ENCODE measurements around the gene MGAT1. TPM values are rescaled to one million over a fixed set of nuclear protein-coding genes. Genes with fewer than 3 reads are reported as not detected.

Gene MGAT1
- total RNA-seq, 5 donors from 2014 or later (not counting 1 experiment from before 2014, with no cell fraction given), result 83.1 to 198 (median 145) TPM

DNA sequence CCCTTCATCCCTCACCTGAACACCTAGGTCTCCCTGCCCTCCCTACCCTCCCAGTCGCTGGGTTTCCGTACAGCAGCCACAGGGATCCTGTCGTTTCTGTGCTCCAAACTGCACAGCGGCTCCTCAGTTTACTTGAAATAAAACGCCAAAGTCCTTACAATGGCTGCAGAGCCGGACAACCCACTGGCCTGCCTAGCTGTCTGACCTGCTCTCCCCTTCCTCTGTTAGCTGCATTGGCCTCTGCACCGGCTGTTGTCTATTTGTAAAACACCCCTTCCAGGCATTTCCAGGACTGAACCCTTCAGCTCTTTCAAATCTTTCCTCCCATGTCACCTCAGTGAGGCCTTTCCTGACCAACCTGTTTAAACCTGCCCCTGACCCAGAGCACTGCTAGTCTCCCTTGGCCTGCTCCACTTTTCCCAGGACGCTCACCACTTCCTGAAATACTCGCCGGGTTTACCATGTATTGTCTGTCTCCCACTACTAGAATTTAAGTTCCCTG lies 9.1 kb upstream of the MGAT1 start:
- Histone ChIP-seq H3K4me3 (ENCODE audit: control insufficient read depth in 1 of 2, extremely low read depth in 1 of 2, low read length in 1 of 2) (peak overlapping the region in 1 of 2 donors; percentile 81), H3K27ac (ENCODE audit: low read length) (peak overlapping the region; percentile 88), H3K9me3 (no peaks in the 10 kb centered on the region), H3K27me3 (replicated peaks in 1 of 2; ENCODE audit: control insufficient read depth in 2 of 2, extremely low read depth in 1 of 2, insufficient read depth in 2 of 2, low read length in 1 of 2) (no peaks in the 10 kb centered on the region), H3K4me1 (ENCODE audit: control insufficient read depth in 1 of 2, extremely low read depth in 1 of 2, insufficient read depth in 2 of 2, low read length in 2 of 2) (peaks cover 44 to 49% of the 10 kb centered on the region in 2 experiments), H3K36me3 (ENCODE audit: control insufficient read depth in 2 of 2, extremely low read depth in 1 of 2, insufficient read depth in 1 of 2, low read length in 1 of 2) (no peaks in the 10 kb centered on the region)
- peak overlapping the region; percentile 95 to 97 for H3K27ac Mint-ChIP-seq
- WGBS (ENCODE audit: insufficient coverage), result 92% methylated on average over 7 of the region's 10 CpGs
- H3K9me3 Mint-ChIP-seq, result no peaks in the 10 kb centered on the region
- POLR2A ChIA-PET, result interaction anchor here in 1 of 2 donors (0.5 to 1.9 kb wide), 2 partner anchors 19 to 335 kb away, joined by 3 to 7 read pairs; no protein-coding TSS in a partner anchor
- peak overlapping the region; percentile 81 to 86 (median 83) for H3K4me3 Mint-ChIP-seq
- no peaks in the 10 kb centered on the region for H3K27me3 Mint-ChIP-seq
- DNase-seq (no peak), ATAC-seq (replicated peaks in 1 of 4) (no peak)
- H3K36me3 Mint-ChIP-seq, result no peaks in the 10 kb centered on the region
- peaks cover 64 to 77% (median 71%) of the 10 kb centered on the region in 3 donors for H3K4me1 Mint-ChIP-seq
- CTCF ChIA-PET, result interaction anchor here in 1 of 2 donors (1.3 kb wide), 1 partner anchor 19 kb away, joined by 4 read pairs; no protein-coding TSS in a partner anchor

DNA sequence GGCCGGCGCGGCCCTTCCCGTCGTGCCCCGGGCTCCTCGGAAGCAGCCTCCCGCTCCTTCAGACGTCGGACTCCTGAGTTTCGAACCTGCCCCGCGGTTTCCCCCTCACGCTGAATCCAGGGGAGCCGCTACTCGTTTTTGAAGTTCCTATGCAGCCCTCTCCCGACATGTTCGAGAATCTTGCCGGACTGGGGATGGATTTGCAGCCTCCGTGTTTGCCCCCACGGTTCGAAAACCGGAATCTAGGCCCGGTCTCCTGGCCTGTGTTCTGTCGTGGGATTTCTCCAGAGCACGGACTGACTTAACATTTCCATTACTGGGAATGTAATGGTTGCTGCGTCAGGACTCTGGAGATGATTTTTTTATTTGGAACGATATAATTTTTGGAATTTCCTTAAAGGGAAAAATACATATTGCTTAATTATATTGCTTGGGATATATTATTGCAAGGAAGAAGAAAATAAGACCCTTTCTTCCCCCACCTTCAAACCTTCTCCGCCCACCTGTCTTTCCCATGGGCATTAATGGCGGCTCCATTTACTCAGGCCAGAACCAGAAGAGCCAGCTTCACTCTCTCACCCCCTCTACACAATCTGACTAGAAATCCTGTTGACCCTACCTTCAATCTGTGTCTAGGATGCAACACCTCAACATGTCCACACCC lies 8.5 kb upstream of the MGAT1 start:
- H3K9me3 ChIP-seq, result no peaks in the 10 kb centered on the region
- CTCF ChIA-PET, result interaction anchor here (1.0 to 1.3 kb wide), 3 partner anchors 19 to 57 kb away, joined by 3 to 13 read pairs (median 4); no protein-coding TSS in a partner anchor
- ATAC-seq (replicated peaks in 1 of 4) (no peak), DNase-seq (peak in 1 of 35 experiments; percentile 64)
- peak overlapping the region; percentile 95 to 97 for H3K27ac Mint-ChIP-seq
- POLR2A ChIA-PET, result interaction anchor here (0.5 to 1.2 kb wide), 5 partner anchors 19 to 1000 kb away, joined by 3 to 11 read pairs (median 3); no protein-coding TSS in a partner anchor
- no peaks in the 10 kb centered on the region for H3K27me3 Mint-ChIP-seq
- no peaks in the 10 kb centered on the region for H3K27me3 ChIP-seq (replicated peaks in 1 of 2; ENCODE audit: control insufficient read depth in 2 of 2, extremely low read depth in 1 of 2, insufficient read depth in 2 of 2, low read length in 1 of 2)
- peaks cover 43 to 49% of the 10 kb centered on the region in 2 experiments for H3K4me1 ChIP-seq (ENCODE audit: control insufficient read depth in 1 of 2, extremely low read depth in 1 of 2, insufficient read depth in 2 of 2, low read length in 2 of 2)
- peak overlapping the region; percentile 78 to 81 for H3K4me3 ChIP-seq (ENCODE audit: control insufficient read depth in 1 of 2, extremely low read depth in 1 of 2, low read length in 1 of 2)
- WGBS (ENCODE audit: insufficient coverage), result 8% methylated on average over 24 of the region's 30 CpGs
- H3K36me3 Mint-ChIP-seq, result no peaks in the 10 kb centered on the region
- H3K27ac ChIP-seq (ENCODE audit: low read length), result peak overlapping the region; percentile 88
- peaks cover 66 to 79% (median 73%) of the 10 kb centered on the region in 3 donors for H3K4me1 Mint-ChIP-seq
- no peaks in the 10 kb centered on the region for H3K36me3 ChIP-seq (ENCODE audit: control insufficient read depth in 2 of 2, extremely low read depth in 1 of 2, insufficient read depth in 1 of 2, low read length in 1 of 2)
- peak overlapping the region; percentile 81 to 86 (median 83) for H3K4me3 Mint-ChIP-seq
- H3K9me3 Mint-ChIP-seq, result no peaks in the 10 kb centered on the region

GRCh38 chr5:180810210-180810958 lies 7.8 kb upstream of the MGAT1 start:
- peaks cover 70 to 83% (median 79%) of the 10 kb centered on the region in 3 donors for H3K4me1 Mint-ChIP-seq
- CTCF ChIA-PET, result interaction anchor here in 1 of 2 donors (0.8 to 1.0 kb wide), 3 partner anchors 20 to 58 kb away, joined by 3 to 13 read pairs (median 5); no protein-coding TSS in a partner anchor
- H3K27ac ChIP-seq (ENCODE audit: low read length), result peak overlapping the region; percentile 88
- peak overlapping the region; percentile 99 to 100 for H3K27ac Mint-ChIP-seq
- no peaks in the 10 kb centered on the region for H3K9me3 Mint-ChIP-seq
- no peaks in the 10 kb centered on the region for H3K27me3 ChIP-seq (replicated peaks in 1 of 2; ENCODE audit: control insufficient read depth in 2 of 2, extremely low read depth in 1 of 2, insufficient read depth in 2 of 2, low read length in 1 of 2)
- H3K4me1 ChIP-seq (ENCODE audit: control insufficient read depth in 1 of 2, extremely low read depth in 1 of 2, insufficient read depth in 2 of 2, low read length in 2 of 2), result peaks cover 44 to 54% of the 10 kb centered on the region in 2 experiments
- H3K4me3 ChIP-seq (ENCODE audit: control insufficient read depth in 1 of 2, extremely low read depth in 1 of 2, low read length in 1 of 2), result peak overlapping the region; percentile 78 to 81
- no peaks in the 10 kb centered on the region for H3K36me3 Mint-ChIP-seq
- DNase-seq (peak; percentile 90 to 98 (median 94)), ATAC-seq (replicated peaks in 1 of 4) (peak; percentile 77 to 84 (median 79))
- H3K36me3 ChIP-seq (ENCODE audit: control insufficient read depth in 2 of 2, extremely low read depth in 1 of 2, insufficient read depth in 1 of 2, low read length in 1 of 2), result no peaks in the 10 kb centered on the region
- no peaks in the 10 kb centered on the region for H3K27me3 Mint-ChIP-seq
- under 1% methylated on average over 44 of the region's 66 CpGs for WGBS (ENCODE audit: insufficient coverage)
- H3K4me3 Mint-ChIP-seq, result peak overlapping the region; percentile 83 to 96 (median 95)
- H3K9me3 ChIP-seq, result no peaks in the 10 kb centered on the region
- POLR2A ChIA-PET, result interaction anchor here (0.6 to 1.2 kb wide), 4 partner anchors 20 to 999 kb away, joined by 3 to 11 read pairs (median 5); no protein-coding TSS in a partner anchor

DNA sequence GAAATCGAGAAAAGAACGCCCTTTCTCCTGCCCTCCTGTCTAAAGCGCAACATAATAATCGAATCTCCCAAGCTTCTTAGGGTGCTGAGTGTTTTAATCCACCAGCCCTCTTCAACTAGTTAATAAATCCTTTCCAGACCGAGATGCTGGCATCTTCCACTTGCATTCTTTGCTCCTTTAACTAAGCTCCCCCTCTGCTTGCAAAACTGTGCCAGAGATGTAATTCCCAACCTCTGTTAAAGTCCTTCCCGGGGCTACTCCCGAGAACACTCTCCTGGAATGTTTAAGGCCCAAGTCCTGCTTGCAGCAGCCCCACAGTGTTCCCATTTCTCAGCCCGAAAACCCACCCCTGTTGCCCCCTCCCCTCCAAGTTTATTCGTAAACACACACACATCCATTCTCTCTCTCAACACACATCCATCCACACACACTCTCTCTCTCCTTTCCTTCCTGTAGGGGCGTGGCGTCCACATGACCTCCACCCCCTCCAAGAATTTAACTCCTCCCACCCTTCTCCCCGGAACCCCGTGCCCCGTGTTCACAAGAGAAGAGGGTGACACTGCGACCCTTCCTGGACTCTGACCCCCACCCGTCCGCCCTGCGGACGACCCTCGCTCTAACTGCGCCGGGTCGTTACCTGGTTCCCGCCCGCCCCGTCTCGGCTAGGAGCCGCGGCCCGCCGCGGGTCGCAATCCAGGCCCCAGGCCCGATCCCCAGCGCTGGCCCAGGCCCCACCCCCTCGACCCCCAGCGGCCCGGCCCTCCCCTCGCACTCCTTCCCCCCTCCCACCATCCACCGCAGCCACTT lies 7.0 kb upstream of the MGAT1 start:
- ATAC-seq (replicated peaks in 1 of 4) (peak; percentile 70 to 78 (median 73)), DNase-seq (peak in 32 of 35 experiments; percentile 74 to 93 (median 86))
- POLR2A ChIA-PET, result interaction anchor here in 1 of 2 donors (0.7 to 2.2 kb wide), 3 partner anchors 9 to 21 kb away, joined by 3 to 11 read pairs (median 7); no protein-coding TSS in a partner anchor
- CTCF ChIA-PET, result interaction anchor here in 1 of 2 donors (0.8 to 1.7 kb wide), 3 partner anchors 21 to 59 kb away, joined by 3 to 6 read pairs (median 5); no protein-coding TSS in a partner anchor
- Mint-ChIP-seq H3K4me1 (peaks cover 74 to 85% (median 81%) of the 10 kb centered on the region in 3 donors), H3K27ac (peak overlapping the region; percentile 99 to 100), H3K9me3 (no peaks in the 10 kb centered on the region), H3K27me3 (no peaks in the 10 kb centered on the region), H3K4me3 (peak overlapping the region; percentile 83 to 96 (median 95)), H3K36me3 (no peaks in the 10 kb centered on the region)
- under 1% methylated on average over 31 of the region's 40 CpGs for WGBS (ENCODE audit: insufficient coverage)
- no peaks in the 10 kb centered on the region for H3K27me3 ChIP-seq (replicated peaks in 1 of 2; ENCODE audit: control insufficient read depth in 2 of 2, extremely low read depth in 1 of 2, insufficient read depth in 2 of 2, low read length in 1 of 2)
- H3K36me3 ChIP-seq (ENCODE audit: control insufficient read depth in 2 of 2, extremely low read depth in 1 of 2, insufficient read depth in 1 of 2, low read length in 1 of 2), result no peaks in the 10 kb centered on the region
- peak overlapping the region; percentile 62 to 78 for H3K4me3 ChIP-seq (ENCODE audit: control insufficient read depth in 1 of 2, extremely low read depth in 1 of 2, low read length in 1 of 2)
- H3K27ac ChIP-seq (ENCODE audit: low read length), result peak overlapping the region; percentile 88
- peaks cover 51 to 58% of the 10 kb centered on the region in 2 experiments for H3K4me1 ChIP-seq (ENCODE audit: control insufficient read depth in 1 of 2, extremely low read depth in 1 of 2, insufficient read depth in 2 of 2, low read length in 2 of 2)
- H3K9me3 ChIP-seq, result no peaks in the 10 kb centered on the region

GRCh38 chr5:180808461-180809000 lies 5.9 kb upstream of the MGAT1 start:
- no peak for DNase-seq
- no peak for ATAC-seq (replicated peaks in 1 of 4)
- no peaks in the 10 kb centered on the region for H3K27me3 ChIP-seq (replicated peaks in 1 of 2; ENCODE audit: control insufficient read depth in 2 of 2, extremely low read depth in 1 of 2, insufficient read depth in 2 of 2, low read length in 1 of 2)
- ChIA-PET CTCF (interaction anchor here in 1 of 2 donors (1.1 to 1.7 kb wide), 2 partner anchors 22 to 52 kb away, joined by 6 read pairs; no protein-coding TSS in a partner anchor), POLR2A (interaction anchor here in 1 of 2 donors (2.2 kb wide), 1 partner anchor 22 kb away, joined by 7 read pairs; no protein-coding TSS in a partner anchor)
- H3K27ac ChIP-seq (ENCODE audit: low read length), result peak overlapping the region; percentile 75
- H3K4me1 ChIP-seq (ENCODE audit: control insufficient read depth in 1 of 2, extremely low read depth in 1 of 2, insufficient read depth in 2 of 2, low read length in 2 of 2), result peaks cover 50 to 68% of the 10 kb centered on the region in 2 experiments
- Mint-ChIP-seq H3K4me3 (peak overlapping the region; percentile 83 to 96 (median 95)), H3K36me3 (no peaks in the 10 kb centered on the region), H3K27ac (peak overlapping the region; percentile 99 to 100), H3K4me1 (peaks cover 73 to 84% (median 81%) of the 10 kb centered on the region in 3 donors), H3K27me3 (no peaks in the 10 kb centered on the region), H3K9me3 (no peaks in the 10 kb centered on the region)
- no peaks in the 10 kb centered on the region for H3K36me3 ChIP-seq (ENCODE audit: control insufficient read depth in 2 of 2, extremely low read depth in 1 of 2, insufficient read depth in 1 of 2, low read length in 1 of 2)
- WGBS (ENCODE audit: insufficient coverage), result 47% methylated on average over 3 of the region's 5 CpGs
- H3K4me3 ChIP-seq (ENCODE audit: control insufficient read depth in 1 of 2, extremely low read depth in 1 of 2, low read length in 1 of 2), result peak overlapping the region; percentile 60 to 78
- no peaks in the 10 kb centered on the region for H3K9me3 ChIP-seq
